ENCODE measurements around the gene HPS5. TPM values are rescaled to one million over a fixed set of nuclear protein-coding genes. Genes with fewer than 3 reads are reported as not detected.

HPS5 gene
- total RNA-seq, 4 donors from 2014 or later = 3.0 to 18.9 (median 14.2) TPM

- Histone ChIP-seq H3K27ac (no peak overlapping the region), H3K4me1 (peaks cover 0 to 6% (median 0%) of the 10 kb centered on the region in 4 donors), H3K36me3 (peaks cover 0 to 42% (median 10%) of the 10 kb centered on the region in 4 donors), H3K9me3 (no peaks in the 10 kb centered on the region), H3K27me3 (no peaks in the 10 kb centered on the region), H3K4me3 (no peak overlapping the region)
- intact Hi-C loops (cut with DNase I; ENCODE audit: low total_unique reads) = no loop called here
- WGBS, 2 donors (ENCODE audit: low coverage in 1 of 2) = 85% methylated on average over 2 of the region's 2 CpGs
- DNase-seq = no peak
- TF ChIP-seq, protein P1, sequence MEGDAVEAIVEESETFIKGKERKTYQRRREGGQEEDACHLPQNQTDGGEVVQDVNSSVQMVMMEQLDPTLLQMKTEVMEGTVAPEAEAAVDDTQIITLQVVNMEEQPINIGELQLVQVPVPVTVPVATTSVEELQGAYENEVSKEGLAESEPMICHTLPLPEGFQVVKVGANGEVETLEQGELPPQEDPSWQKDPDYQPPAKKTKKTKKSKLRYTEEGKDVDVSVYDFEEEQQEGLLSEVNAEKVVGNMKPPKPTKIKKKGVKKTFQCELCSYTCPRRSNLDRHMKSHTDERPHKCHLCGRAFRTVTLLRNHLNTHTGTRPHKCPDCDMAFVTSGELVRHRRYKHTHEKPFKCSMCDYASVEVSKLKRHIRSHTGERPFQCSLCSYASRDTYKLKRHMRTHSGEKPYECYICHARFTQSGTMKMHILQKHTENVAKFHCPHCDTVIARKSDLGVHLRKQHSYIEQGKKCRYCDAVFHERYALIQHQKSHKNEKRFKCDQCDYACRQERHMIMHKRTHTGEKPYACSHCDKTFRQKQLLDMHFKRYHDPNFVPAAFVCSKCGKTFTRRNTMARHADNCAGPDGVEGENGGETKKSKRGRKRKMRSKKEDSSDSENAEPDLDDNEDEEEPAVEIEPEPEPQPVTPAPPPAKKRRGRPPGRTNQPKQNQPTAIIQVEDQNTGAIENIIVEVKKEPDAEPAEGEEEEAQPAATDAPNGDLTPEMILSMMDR (IDR thresholded peaks at IDR 0.05) = no peak
- TF ChIP-seq POLR2AphosphoS5 (IDR thresholded peaks at IDR 0.05) = no peak
- TF ChIP-seq POLR2A (IDR thresholded peaks at IDR 0.05) = no peak
- TF ChIP-seq EP300 (IDR thresholded peaks at IDR 0.05; ENCODE audit: low read depth) = no peak
- in situ Hi-C loops (cut with MboI; ENCODE audit: low pct_ligation_motif_present in 1 of 4, low pct_unique_long_range_greater_than_20kb in 1 of 4, low sequenced_read_pairs in 3 of 4) = no loop called here
Measured at GRCh38 chr11:18307461-18308139, 14.3 kb downstream of the HPS5 start.

- Histone ChIP-seq H3K9me3 (no peaks in the 10 kb centered on the region), H3K4me1 (peaks cover 0 to 6% (median 0%) of the 10 kb centered on the region in 4 donors), H3K36me3 (peaks cover 0 to 44% (median 6%) of the 10 kb centered on the region in 4 donors), H3K27me3 (no peaks in the 10 kb centered on the region), H3K4me3 (no peak overlapping the region), H3K27ac (peak overlapping the region in 2 of 4 donors; percentile 7 to 39)
- intact Hi-C loops (cut with DNase I; ENCODE audit: low total_unique reads) = no loop called here
- peak; percentile 33 for DNase-seq
- TF ChIP-seq POLR2A (IDR thresholded peaks at IDR 0.05) (no peak), EP300 (IDR thresholded peaks at IDR 0.05; ENCODE audit: low read depth) (no peak), POLR2AphosphoS5 (IDR thresholded peaks at IDR 0.05) (no peak)
- TF ChIP-seq, protein P1 (IDR thresholded peaks at IDR 0.05) = no peak
- in situ Hi-C loops (cut with MboI; ENCODE audit: low pct_ligation_motif_present in 1 of 4, low pct_unique_long_range_greater_than_20kb in 1 of 4, low sequenced_read_pairs in 3 of 4) = no loop called here
Measured at GRCh38 chr11:18304745-18305144, 17.2 kb downstream of the HPS5 start.

GRCh38 chr11:18299721-18300120 lies 22.2 kb downstream of the HPS5 start:
- in situ Hi-C loops (cut with MboI; ENCODE audit: low pct_ligation_motif_present in 1 of 4, low pct_unique_long_range_greater_than_20kb in 1 of 4, low sequenced_read_pairs in 3 of 4) = no loop called here
- Histone ChIP-seq H3K9me3 (no peaks in the 10 kb centered on the region), H3K27me3 (no peaks in the 10 kb centered on the region), H3K4me3 (no peak overlapping the region), H3K4me1 (no peaks in the 10 kb centered on the region), H3K27ac (no peak overlapping the region), H3K36me3 (peaks cover 0 to 53% (median 7%) of the 10 kb centered on the region in 4 donors)
- intact Hi-C loops (cut with DNase I; ENCODE audit: low total_unique reads) = no loop called here
- TF ChIP-seq, protein P1 (IDR thresholded peaks at IDR 0.05) = no peak
- TF ChIP-seq EP300 (IDR thresholded peaks at IDR 0.05; ENCODE audit: low read depth) (no peak), POLR2AphosphoS5 (IDR thresholded peaks at IDR 0.05) (no peak)
- no peak for DNase-seq

DNA sequence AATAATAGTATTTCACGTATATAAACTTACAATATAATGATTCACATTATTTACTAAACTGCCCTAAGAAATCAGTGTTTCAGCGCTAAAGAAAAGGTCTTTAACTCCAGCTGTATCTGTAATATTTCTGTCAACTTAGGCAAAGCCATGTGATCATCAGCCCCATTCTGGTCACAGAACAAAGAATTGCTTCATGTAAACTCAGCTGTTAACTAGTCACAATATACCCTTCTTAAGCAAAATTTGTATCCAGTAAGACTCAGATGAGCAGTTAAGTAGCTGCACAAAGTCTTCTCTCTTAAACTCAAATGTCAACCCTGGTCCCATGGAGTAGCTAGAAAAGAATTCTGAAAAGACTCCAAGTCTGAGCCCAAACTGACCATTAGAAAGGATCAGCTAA lies 26.6 kb downstream of the HPS5 start:
- Histone ChIP-seq H3K4me1 (no peaks in the 10 kb centered on the region), H3K27me3 (no peaks in the 10 kb centered on the region), H3K36me3 (peaks cover 0 to 78% (median 22%) of the 10 kb centered on the region in 4 donors), H3K4me3 (no peak overlapping the region), H3K9me3 (no peaks in the 10 kb centered on the region), H3K27ac (no peak overlapping the region)
- in situ Hi-C loops (cut with MboI; ENCODE audit: low pct_ligation_motif_present in 1 of 4, low pct_unique_long_range_greater_than_20kb in 1 of 4, low sequenced_read_pairs in 3 of 4) (no loop called here), intact Hi-C loops (cut with DNase I; ENCODE audit: low total_unique reads) (no loop called here)
- no peak for DNase-seq
- 73 to 92% methylated on average over 2 of the region's 2 CpGs for WGBS, 2 donors (ENCODE audit: low coverage in 1 of 2)
- TF ChIP-seq, protein P1 (IDR thresholded peaks at IDR 0.05) = no peak
- TF ChIP-seq POLR2AphosphoS5 (IDR thresholded peaks at IDR 0.05) (no peak), POLR2A (IDR thresholded peaks at IDR 0.05) (no peak), EP300 (IDR thresholded peaks at IDR 0.05; ENCODE audit: low read depth) (no peak)
